Measurements from ENCODE around the gene CFAP299. TPM values are rescaled to one million over a fixed set of nuclear protein-coding genes. Genes with fewer than 3 reads are reported as not detected.

Gene CFAP299
- total RNA-seq, 1 donor from 2014 or later = 1.9 TPM

- no peak for DNase-seq (ENCODE audit: low read depth)
Measured at GRCh38 chr4:80806472-80806871, 470.9 kb downstream of the CFAP299 start.

- no peak for DNase-seq (ENCODE audit: low read depth)
Measured at GRCh38 chr4:80809039-80809729, 473.7 kb downstream of the CFAP299 start.

- DNase-seq (ENCODE audit: low read depth) = no peak
Measured at GRCh38 chr4:80811406-80811805, 475.9 kb downstream of the CFAP299 start.

GRCh38 chr4:80812145-80812544 lies 476.6 kb downstream of the CFAP299 start:
- DNase-seq (ENCODE audit: low read depth) = no peak

GRCh38 chr4:80814266-80814665 lies 478.7 kb downstream of the CFAP299 start:
- no peak for DNase-seq (ENCODE audit: low read depth)

GRCh38 chr4:80831383-80832361 lies 496.1 kb downstream of the CFAP299 start:
- DNase-seq (ENCODE audit: low read depth) = no peak

GRCh38 chr4:80839281-80839680 lies 503.8 kb downstream of the CFAP299 start:
- DNase-seq (ENCODE audit: low read depth) = no peak

GRCh38 chr4:80839792-80840191 lies 504.3 kb downstream of the CFAP299 start:
- no peak for DNase-seq (ENCODE audit: low read depth)

- DNase-seq (ENCODE audit: low read depth) = no peak
Measured at GRCh38 chr4:80840396-80840795, 504.9 kb downstream of the CFAP299 start.

GRCh38 chr4:80841587-80842281 lies 506.2 kb downstream of the CFAP299 start:
- DNase-seq (ENCODE audit: low read depth) = peak; percentile 22

- DNase-seq (ENCODE audit: low read depth) = no peak
Measured at GRCh38 chr4:80846210-80846609, 510.7 kb downstream of the CFAP299 start.

- DNase-seq (ENCODE audit: low read depth) = peak; percentile 26
Measured at GRCh38 chr4:80852061-80852460, 516.5 kb downstream of the CFAP299 start.

GRCh38 chr4:80873571-80873970 lies 538.0 kb downstream of the CFAP299 start:
- DNase-seq (ENCODE audit: low read depth) = no peak

- DNase-seq (ENCODE audit: low read depth) = no peak
Measured at GRCh38 chr4:80874979-80875378, 539.4 kb downstream of the CFAP299 start.

- peak; percentile 25 for DNase-seq (ENCODE audit: low read depth)
Measured at GRCh38 chr4:80875642-80876041, 540.1 kb downstream of the CFAP299 start.

GRCh38 chr4:80876810-80877209 lies 541.3 kb downstream of the CFAP299 start:
- peak; percentile 21 for DNase-seq (ENCODE audit: low read depth)

- no peak for DNase-seq (ENCODE audit: low read depth)
Measured at GRCh38 chr4:80878218-80878617, 542.7 kb downstream of the CFAP299 start.

GRCh38 chr4:80897537-80898303 lies 562.2 kb downstream of the CFAP299 start:
- no peak for DNase-seq (ENCODE audit: low read depth)

GRCh38 chr4:80900908-80901307 lies 565.4 kb downstream of the CFAP299 start:
- DNase-seq (ENCODE audit: low read depth) = no peak

- DNase-seq (ENCODE audit: low read depth) = no peak
Measured at GRCh38 chr4:80903020-80903419, 567.5 kb downstream of the CFAP299 start.

GRCh38 chr4:80909938-80910337 lies 574.4 kb downstream of the CFAP299 start:
- no peak for DNase-seq (ENCODE audit: low read depth)

Measured in myocyte (in vitro differentiated cells).